GM19455 (cell line): ENCODE measurements around the gene MTTP.

Experiments
- ATAC-seq: cut with Tn5 transposase; IDR thresholded peaks from one replicate; pipeline ENCODE4 v1.9.1; 2021; ENCODE audit not compliant: unreplicated experiment

MTTP gene

GRCh38 chr4:99637174-99637573, 62.5 kb downstream of the MTTP start:
- ATAC-seq, result no peak

- no peak for ATAC-seq
These were observed 66.1 kb downstream of the MTTP start for GRCh38 chr4:99640676-99641075.

DNA sequence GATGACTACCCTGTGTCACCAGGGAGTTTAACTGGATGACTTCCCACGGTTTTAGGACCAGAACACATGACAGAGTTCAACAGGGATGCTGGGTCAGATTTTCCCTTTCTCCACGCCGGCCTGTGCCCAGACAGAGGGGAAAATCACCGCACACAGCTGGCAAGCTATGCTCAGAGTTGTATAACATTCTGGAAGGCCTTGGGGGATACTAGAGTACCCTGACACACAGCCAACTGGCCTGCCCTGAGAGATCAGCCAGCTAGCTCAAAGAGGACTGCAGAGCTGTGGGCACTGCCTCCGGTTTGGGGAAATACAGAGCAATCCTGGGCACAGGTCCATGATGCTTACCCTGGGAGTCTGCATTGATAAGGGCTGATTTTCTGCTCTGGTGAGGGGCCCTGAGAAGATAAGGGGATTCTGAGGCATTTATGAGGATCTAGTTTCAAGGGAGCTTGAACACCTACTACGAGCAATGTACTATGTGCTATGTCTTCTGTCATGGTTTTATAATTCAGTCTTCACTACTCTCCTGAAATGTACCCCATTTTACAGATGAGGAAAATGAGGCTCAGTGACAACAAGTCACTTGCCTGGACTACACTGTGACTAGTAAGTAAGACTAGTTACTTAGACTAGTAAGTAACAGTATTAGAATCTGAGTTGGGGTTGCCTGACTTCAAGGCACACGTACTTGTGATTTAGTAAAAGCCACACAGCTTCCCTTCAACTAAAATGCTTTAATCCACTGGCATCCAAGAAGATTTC, 68.3 kb downstream of the MTTP start:
- ATAC-seq, result no peak

- ATAC-seq, result no peak
These were observed 69.8 kb downstream of the MTTP start for GRCh38 chr4:99644453-99644852.

GRCh38 chr4:99645036-99645435, 70.4 kb downstream of the MTTP start:
- no peak for ATAC-seq

- ATAC-seq, result no peak
These were observed 71.0 kb downstream of the MTTP start for GRCh38 chr4:99645638-99646037.

- ATAC-seq, result no peak
These were observed 72.4 kb downstream of the MTTP start for GRCh38 chr4:99647071-99647470.

- no peak for ATAC-seq
These were observed 73.7 kb downstream of the MTTP start for GRCh38 chr4:99648321-99648720.

GRCh38 chr4:99649208-99649607, 74.6 kb downstream of the MTTP start:
- no peak for ATAC-seq

GRCh38 chr4:99649778-99650177, 75.2 kb downstream of the MTTP start:
- no peak for ATAC-seq

DNA sequence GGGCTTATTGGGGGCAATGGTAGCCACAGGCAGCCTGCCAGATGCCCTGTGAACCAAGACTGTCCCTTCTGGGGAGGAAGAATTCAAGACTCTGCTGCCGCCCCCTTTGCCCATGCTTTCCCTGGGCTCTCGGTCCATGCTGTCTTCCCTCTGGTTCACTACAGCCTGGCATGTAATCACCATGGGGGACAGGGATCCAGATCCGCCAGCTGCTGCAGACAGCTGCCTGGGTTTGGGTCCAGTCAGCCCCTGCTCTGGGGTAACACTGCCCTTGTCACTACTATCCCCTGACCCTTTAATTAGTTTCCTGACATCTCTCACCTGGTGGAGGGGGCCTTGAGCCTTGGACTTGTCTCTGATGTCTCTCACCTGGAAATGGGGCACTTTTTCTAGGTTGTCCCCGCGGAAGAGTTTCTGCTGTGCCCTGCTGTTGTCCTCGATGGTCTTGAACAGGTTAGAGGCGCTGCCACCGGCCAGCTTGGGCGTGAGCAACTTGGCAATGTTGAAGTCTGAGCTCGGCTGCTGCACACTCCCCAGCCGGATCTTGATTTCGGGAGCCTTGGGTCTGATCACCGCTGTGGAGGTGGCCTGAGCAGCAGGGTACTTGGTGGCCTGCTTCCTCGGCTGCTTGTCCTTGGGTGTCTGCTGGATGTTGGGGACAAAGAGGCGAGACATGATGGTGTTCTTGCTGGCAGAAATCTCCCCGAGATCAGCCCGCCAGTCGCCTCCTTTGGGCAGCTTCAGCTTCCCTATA, 76.6 kb downstream of the MTTP start:
- no peak for ATAC-seq

GRCh38 chr4:99651811-99652485, 77.3 kb downstream of the MTTP start:
- no peak for ATAC-seq

- no peak for ATAC-seq
These were observed 78.2 kb downstream of the MTTP start for GRCh38 chr4:99652596-99653436.

DNA sequence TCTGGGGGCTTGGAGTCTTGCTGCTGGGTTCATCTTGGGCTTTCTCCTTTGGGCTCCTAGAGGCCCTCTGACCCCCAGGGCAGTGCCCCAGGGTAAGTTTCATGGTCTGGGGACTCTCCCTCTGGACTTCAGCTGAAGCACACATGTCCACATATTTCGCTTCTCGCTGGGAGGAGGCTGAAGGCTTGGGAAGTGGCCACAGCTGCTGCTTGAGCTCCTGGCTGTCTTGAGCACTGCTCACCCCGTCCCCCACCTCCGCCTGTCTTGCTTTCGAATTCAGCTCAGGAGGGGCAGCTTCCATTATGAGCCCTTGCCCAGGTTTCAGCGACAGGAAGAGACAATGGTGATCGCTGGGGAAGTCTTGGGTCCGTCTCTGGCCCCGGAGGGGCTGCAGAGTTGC, 79.3 kb downstream of the MTTP start:
- no peak for ATAC-seq

DNA sequence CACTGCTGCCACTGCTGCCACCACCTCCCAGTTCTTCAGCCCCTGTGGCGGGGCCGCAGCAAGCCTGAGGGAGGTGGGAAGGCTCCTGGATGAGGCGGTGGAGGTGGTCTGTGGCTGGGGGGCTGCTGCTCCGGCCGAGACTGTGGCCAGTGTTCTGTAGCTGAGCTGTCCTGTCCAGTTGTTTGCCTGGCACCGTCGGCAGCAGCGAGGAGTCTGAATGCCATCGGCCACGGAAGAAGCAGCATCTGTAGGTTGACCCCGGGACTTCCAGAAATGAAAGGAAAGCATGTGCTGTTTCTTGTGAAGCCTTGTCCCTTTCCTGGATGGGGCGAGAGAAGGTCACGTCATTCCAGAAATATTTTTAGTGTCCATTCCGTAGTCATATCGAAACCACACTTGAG, 79.7 kb downstream of the MTTP start:
- no peak for ATAC-seq

DNA sequence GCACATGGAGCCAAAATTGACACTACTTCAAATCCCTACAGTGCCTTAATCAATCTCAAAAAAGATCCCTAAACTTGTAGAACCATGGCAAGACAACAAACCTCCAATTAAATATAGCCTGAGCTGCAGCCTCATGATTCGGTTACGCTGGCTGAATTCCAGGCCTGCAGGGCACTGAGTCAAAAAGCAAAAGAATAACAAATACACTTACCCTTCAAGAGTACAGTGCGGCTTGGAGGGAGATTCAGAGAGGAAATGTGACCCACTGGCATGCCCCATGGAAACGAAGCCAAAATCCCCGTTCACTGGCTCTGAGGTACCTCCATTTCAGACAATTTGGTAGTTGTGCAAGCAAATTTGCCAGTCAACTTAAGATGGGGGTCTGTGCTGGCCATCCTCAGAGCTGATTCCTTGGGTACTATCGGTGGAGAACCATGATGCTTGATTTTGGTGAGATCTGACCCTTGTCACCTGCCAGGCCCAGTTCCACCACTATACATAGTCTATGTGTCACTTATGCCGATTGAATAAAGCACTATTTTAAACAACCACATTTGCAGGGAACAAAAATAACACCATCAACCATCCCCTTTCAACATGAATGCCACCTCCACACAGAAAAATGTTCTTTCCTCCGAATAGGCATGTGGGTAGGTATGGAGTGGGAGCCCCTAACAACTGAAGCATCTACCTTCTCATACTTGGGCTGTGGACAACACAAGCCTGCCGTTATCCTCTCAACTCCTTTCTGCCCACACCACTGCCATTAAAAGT, 80.9 kb downstream of the MTTP start:
- ATAC-seq, result no peak

- ATAC-seq, result no peak
These were observed 83.2 kb downstream of the MTTP start, which contains the start of gene C4orf54 for GRCh38 chr4:99657798-99658197. Gene C4orf54 (minus strand): TSS chr4:99657828. CDS start chr4:99654648, 3,180 bp downstream.

GRCh38 chr4:99658666-99659065, 84.0 kb downstream of the MTTP start:
- ATAC-seq, result no peak

GRCh38 chr4:99661907-99662306, 87.3 kb downstream of the MTTP start:
- ATAC-seq, result no peak

DNA sequence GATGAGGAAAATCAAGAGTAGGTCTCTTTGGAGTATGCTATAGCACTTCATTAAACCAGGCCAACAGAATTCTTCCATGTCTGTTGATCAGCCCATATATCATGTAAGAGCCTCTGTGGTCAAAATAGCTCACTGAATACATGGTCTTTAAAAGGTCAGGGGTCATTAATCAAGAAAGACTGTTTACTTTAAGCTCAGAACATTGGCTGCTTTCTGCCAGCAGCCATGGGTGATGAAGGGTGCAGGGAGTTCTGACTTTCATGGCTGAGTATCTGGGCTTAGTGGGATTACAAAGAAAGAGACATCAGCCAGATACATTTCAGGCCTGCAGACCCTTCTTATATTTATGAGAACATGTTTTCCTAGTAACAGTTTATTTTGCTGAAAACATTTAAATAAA, 90.1 kb downstream of the MTTP start:
- ATAC-seq, result no peak
